HEK293 (cell line): ENCODE measurements around the gene PKNOX2.

Experiments used
- CTCF ChIA-PET: fragments of 350-600 bp; formaldehyde crosslinking; extraction: SDS; loops from one replicate; lab custom pipeline; 2021; ENCODE audit warnings: antibody characterized with exemption; lab: Yijun Ruan, JAX
- POLR2A ChIA-PET: fragments of 300-600 bp; formaldehyde crosslinking; extraction: SDS; loops from one replicate; lab custom pipeline; 2020; ENCODE audit warnings: antibody characterized with exemption, inconsistent platforms; lab: Yijun Ruan, JAX
- H3K27ac ChIP-seq: fragments of 200-500 bp; sonication (Bioruptor generic); 2 replicates; pipeline ENCODE4 v1.5.1; 2014; ENCODE audit warnings: low read depth, low read length, control low read depth, inconsistent platforms; ENCODE audit errors: extremely low read depth
- H3K36me3 ChIP-seq, 2 experiments: fragments of 200-500 bp in 1 of 2; sonication (Bioruptor generic) in 1 of 2; 1 replicate in 1 of 2; 2 replicates in 1 of 2; pipeline ENCODE4 v1.5.1; 2014 to 2017; ENCODE audit warnings: inconsistent platforms in 2 of 2, low read length in 2 of 2; ENCODE audit not compliant: control insufficient read depth in 2 of 2, insufficient read depth in 1 of 2
- H3K4me1 ChIP-seq: fragments of 200-500 bp; sonication (Bioruptor generic); 2 replicates; pipeline ENCODE4 v1.5.1; 2014; ENCODE audit warnings: mild to moderate bottlenecking, low read length, inconsistent platforms; ENCODE audit not compliant: control insufficient read depth, insufficient read depth
- H3K4me3 ChIP-seq: 2 replicates; pipeline ENCODE4 v1.5.1; 2011; ENCODE audit warnings: low read depth, mild to moderate bottlenecking, control low read depth, low read length, moderate library complexity
- H3K9me3 ChIP-seq: fragments of 200-500 bp; sonication (Bioruptor generic); 2 replicates; pipeline ENCODE4 v1.5.1; 2014; ENCODE audit warnings: low read depth, low read length, inconsistent platforms; ENCODE audit not compliant: control insufficient read depth, insufficient read depth
- GLI4 ChIP-seq: fragments of 450-650 bp; formaldehyde crosslinking; IDR thresholded peaks from 2 replicates; pipeline ENCODE4 v1.5.1; 2016; ENCODE audit warnings: missing biosample characterization, missing genetic modification characterization
- HOXA7 ChIP-seq: sonication (generic); formaldehyde crosslinking; IDR thresholded peaks from 2 replicates; pipeline ENCODE4 v1.8.1; 2022; ENCODE audit warnings: missing genetic modification reagents, borderline replicate concordance
- KLF7 ChIP-seq: fragments of 450-650 bp; formaldehyde crosslinking; IDR thresholded peaks from 2 replicates; pipeline ENCODE4 v1.5.1; 2016; ENCODE audit warnings: missing biosample characterization, missing genetic modification characterization, borderline replicate concordance
- ZNF132 ChIP-seq: fragments of 450-650 bp; formaldehyde crosslinking; IDR thresholded peaks from 2 replicates; pipeline ENCODE4 v1.5.1; 2017; ENCODE audit warnings: missing biosample characterization, missing genetic modification characterization, borderline replicate concordance
- ZNF184 ChIP-seq: fragments of 450-650 bp; IDR thresholded peaks from 2 replicates; pipeline ENCODE4 v1.5.1; 2018; ENCODE audit warnings: missing biosample characterization, mild to moderate bottlenecking, missing genetic modification characterization
- ZNF274 ChIP-seq, 2 experiments: fragments of 200-500 bp in 1 of 2; fragments of 450-650 bp in 1 of 2; sonication (Bioruptor generic) in 1 of 2; formaldehyde crosslinking in 1 of 2; IDR thresholded peaks; 2 replicates each; pipeline versions ENCODE4 v1.5.1 to v1.6.1; 2014 to 2016; ENCODE audit warnings: borderline replicate concordance in 1 of 2, inconsistent platforms in 1 of 2, low read length in 1 of 2, missing biosample characterization in 1 of 2, missing genetic modification characterization in 1 of 2
- ZNF335 ChIP-seq: fragments of 450-650 bp; formaldehyde crosslinking; conservative IDR thresholded peaks from 2 replicates; pipeline ENCODE4 v1.5.1; 2016; ENCODE audit warnings: missing biosample characterization, missing genetic modification characterization
- ZNF391 ChIP-seq: fragments of 450-650 bp; formaldehyde crosslinking; IDR thresholded peaks from 2 replicates; pipeline ENCODE4 v1.5.1; 2016; ENCODE audit warnings: low read depth, missing biosample characterization, missing genetic modification characterization, borderline replicate concordance
- ZNF544 ChIP-seq: fragments of 450-650 bp; formaldehyde crosslinking; IDR thresholded peaks from 2 replicates; pipeline ENCODE4 v1.5.0; 2017; ENCODE audit warnings: missing biosample characterization, missing genetic modification characterization
- ZNF776 ChIP-seq: fragments of 450-650 bp; formaldehyde crosslinking; IDR thresholded peaks from 2 replicates; pipeline ENCODE4 v1.5.0; 2017; ENCODE audit warnings: missing biosample characterization, missing genetic modification characterization, borderline replicate concordance
- ZNF792 ChIP-seq: fragments of 450-650 bp; formaldehyde crosslinking; IDR thresholded peaks from 2 replicates; pipeline ENCODE4 v1.5.1; 2016; ENCODE audit warnings: missing biosample characterization, missing genetic modification characterization
- TF ChIP-seq, protein P1 (sequence below): fragments of 450-650 bp; formaldehyde crosslinking; IDR thresholded peaks from 2 replicates; pipeline ENCODE4 v1.5.1; 2016; ENCODE audit warnings: missing biosample characterization, missing genetic modification characterization
- TF ChIP-seq, protein P2 (sequence below): fragments of 450-650 bp; formaldehyde crosslinking; conservative IDR thresholded peaks from 2 replicates; pipeline ENCODE4 v1.5.1; 2016; ENCODE audit warnings: low read depth, missing biosample characterization, missing genetic modification characterization
- TF ChIP-seq, protein P3 (sequence below): fragments of 450-650 bp; formaldehyde crosslinking; IDR thresholded peaks from 2 replicates; pipeline ENCODE4 v1.5.1; 2016; ENCODE audit warnings: missing biosample characterization, missing genetic modification characterization
- TF ChIP-seq, protein P4 (sequence below): fragments of 450-650 bp; formaldehyde crosslinking; IDR thresholded peaks from 2 replicates; pipeline ENCODE4 v1.5.1; 2017; ENCODE audit warnings: missing biosample characterization, missing genetic modification characterization

Gene PKNOX2

DNA sequence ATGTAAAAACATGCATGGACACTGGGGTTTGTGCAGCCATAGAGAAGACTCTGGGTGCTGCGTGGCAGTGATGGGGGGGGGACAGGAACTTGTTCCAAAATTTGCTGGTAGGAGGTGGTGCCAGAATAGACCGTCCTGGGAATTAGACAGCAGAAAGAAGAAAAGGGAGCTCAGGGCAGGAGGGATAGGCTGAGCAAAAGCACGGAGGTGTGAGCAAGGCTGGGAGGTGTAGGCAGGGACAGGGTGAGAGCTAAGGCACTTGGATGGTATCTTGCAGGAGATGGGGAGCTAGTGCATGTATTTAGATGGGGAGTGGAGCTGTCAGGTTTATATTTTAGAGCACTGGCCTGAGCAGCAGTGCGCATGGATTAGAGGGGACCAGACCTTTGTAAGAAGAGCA lies 53.8 kb downstream of the PKNOX2 start:
- no peak overlapping the region for H3K27ac ChIP-seq
- TF ChIP-seq, protein P1, sequence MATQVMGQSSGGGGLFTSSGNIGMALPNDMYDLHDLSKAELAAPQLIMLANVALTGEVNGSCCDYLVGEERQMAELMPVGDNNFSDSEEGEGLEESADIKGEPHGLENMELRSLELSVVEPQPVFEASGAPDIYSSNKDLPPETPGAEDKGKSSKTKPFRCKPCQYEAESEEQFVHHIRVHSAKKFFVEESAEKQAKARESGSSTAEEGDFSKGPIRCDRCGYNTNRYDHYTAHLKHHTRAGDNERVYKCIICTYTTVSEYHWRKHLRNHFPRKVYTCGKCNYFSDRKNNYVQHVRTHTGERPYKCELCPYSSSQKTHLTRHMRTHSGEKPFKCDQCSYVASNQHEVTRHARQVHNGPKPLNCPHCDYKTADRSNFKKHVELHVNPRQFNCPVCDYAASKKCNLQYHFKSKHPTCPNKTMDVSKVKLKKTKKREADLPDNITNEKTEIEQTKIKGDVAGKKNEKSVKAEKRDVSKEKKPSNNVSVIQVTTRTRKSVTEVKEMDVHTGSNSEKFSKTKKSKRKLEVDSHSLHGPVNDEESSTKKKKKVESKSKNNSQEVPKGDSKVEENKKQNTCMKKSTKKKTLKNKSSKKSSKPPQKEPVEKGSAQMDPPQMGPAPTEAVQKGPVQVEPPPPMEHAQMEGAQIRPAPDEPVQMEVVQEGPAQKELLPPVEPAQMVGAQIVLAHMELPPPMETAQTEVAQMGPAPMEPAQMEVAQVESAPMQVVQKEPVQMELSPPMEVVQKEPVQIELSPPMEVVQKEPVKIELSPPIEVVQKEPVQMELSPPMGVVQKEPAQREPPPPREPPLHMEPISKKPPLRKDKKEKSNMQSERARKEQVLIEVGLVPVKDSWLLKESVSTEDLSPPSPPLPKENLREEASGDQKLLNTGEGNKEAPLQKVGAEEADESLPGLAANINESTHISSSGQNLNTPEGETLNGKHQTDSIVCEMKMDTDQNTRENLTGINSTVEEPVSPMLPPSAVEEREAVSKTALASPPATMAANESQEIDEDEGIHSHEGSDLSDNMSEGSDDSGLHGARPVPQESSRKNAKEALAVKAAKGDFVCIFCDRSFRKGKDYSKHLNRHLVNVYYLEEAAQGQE (tag by site-specific recombination) = no peak
- TF ChIP-seq ZNF776 (tag by site-specific recombination) (no peak), GLI4 (tag by site-specific recombination) (no peak), ZNF391 (no peak), ZNF792 (tag by site-specific recombination) (no peak), ZNF132 (tag by site-specific recombination) (no peak), ZNF335 (no peak), KLF7 (tag by site-specific recombination) (no peak), ZNF544 (tag by site-specific recombination) (no peak), ZNF184 (no peak), ZNF274 (IDR thresholded peaks at IDR 0.05; ENCODE audit: low read length) (no peak), ZNF274 (tag by site-specific recombination; IDR thresholded peaks at IDR 0.05; ENCODE audit: borderline replicate concordance) (no peak), HOXA7 (CRISPR knock-in tag) (no peak)
- TF ChIP-seq, protein P2, sequence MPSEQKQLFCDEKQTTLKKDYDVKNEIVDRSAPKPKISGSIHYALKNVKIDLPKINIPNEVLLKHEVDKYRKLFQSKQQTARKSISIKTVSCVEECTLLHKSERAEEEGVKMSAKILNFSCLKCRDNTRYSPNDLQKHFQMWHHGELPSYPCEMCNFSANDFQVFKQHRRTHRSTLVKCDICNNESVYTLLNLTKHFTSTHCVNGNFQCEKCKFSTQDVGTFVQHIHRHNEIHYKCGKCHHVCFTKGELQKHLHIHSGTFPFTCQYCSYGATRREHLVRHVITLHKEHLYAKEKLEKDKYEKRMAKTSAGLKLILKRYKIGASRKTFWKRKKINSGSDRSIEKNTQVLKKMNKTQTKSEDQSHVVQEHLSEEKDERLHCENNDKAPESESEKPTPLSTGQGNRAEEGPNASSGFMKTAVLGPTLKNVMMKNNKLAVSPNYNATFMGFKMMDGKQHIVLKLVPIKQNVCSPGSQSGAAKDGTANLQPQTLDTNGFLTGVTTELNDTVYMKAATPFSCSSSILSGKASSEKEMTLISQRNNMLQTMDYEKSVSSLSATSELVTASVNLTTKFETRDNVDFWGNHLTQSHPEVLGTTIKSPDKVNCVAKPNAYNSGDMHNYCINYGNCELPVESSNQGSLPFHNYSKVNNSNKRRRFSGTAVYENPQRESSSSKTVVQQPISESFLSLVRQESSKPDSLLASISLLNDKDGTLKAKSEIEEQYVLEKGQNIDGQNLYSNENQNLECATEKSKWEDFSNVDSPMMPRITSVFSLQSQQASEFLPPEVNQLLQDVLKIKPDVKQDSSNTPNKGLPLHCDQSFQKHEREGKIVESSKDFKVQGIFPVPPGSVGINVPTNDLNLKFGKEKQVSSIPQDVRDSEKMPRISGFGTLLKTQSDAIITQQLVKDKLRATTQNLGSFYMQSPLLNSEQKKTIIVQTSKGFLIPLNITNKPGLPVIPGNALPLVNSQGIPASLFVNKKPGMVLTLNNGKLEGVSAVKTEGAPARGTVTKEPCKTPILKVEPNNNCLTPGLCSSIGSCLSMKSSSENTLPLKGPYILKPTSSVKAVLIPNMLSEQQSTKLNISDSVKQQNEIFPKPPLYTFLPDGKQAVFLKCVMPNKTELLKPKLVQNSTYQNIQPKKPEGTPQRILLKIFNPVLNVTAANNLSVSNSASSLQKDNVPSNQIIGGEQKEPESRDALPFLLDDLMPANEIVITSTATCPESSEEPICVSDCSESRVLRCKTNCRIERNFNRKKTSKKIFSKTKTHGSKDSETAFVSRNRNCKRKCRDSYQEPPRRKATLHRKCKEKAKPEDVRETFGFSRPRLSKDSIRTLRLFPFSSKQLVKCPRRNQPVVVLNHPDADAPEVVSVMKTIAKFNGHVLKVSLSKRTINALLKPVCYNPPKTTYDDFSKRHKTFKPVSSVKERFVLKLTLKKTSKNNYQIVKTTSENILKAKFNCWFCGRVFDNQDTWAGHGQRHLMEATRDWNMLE (tag by site-specific recombination) = no peak
- TF ChIP-seq, protein P3, sequence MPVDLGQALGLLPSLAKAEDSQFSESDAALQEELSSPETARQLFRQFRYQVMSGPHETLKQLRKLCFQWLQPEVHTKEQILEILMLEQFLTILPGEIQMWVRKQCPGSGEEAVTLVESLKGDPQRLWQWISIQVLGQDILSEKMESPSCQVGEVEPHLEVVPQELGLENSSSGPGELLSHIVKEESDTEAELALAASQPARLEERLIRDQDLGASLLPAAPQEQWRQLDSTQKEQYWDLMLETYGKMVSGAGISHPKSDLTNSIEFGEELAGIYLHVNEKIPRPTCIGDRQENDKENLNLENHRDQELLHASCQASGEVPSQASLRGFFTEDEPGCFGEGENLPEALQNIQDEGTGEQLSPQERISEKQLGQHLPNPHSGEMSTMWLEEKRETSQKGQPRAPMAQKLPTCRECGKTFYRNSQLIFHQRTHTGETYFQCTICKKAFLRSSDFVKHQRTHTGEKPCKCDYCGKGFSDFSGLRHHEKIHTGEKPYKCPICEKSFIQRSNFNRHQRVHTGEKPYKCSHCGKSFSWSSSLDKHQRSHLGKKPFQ (tag by site-specific recombination) = no peak
- TF ChIP-seq, protein P4, sequence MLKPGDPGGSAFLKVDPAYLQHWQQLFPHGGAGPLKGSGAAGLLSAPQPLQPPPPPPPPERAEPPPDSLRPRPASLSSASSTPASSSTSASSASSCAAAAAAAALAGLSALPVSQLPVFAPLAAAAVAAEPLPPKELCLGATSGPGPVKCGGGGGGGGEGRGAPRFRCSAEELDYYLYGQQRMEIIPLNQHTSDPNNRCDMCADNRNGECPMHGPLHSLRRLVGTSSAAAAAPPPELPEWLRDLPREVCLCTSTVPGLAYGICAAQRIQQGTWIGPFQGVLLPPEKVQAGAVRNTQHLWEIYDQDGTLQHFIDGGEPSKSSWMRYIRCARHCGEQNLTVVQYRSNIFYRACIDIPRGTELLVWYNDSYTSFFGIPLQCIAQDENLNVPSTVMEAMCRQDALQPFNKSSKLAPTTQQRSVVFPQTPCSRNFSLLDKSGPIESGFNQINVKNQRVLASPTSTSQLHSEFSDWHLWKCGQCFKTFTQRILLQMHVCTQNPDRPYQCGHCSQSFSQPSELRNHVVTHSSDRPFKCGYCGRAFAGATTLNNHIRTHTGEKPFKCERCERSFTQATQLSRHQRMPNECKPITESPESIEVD (tag by site-specific recombination) = no peak
- TF ChIP-seq, all 188 proteins: peak for 0
- no peaks in the 10 kb centered on the region for H3K9me3 ChIP-seq
- no peaks in the 10 kb centered on the region for H3K36me3 ChIP-seq
- no peaks in the 10 kb centered on the region for H3K4me1 ChIP-seq
- POLR2A ChIA-PET = no interaction called here
- CTCF ChIA-PET = interaction anchor here (1.2 kb wide), 1 partner anchor 180 kb away, joined by 3 read pairs; no protein-coding TSS in a partner anchor
- H3K4me3 ChIP-seq = no peak overlapping the region
